Measurements from ENCODE around the gene SLC30A2. TPM values are rescaled to one million over a fixed set of nuclear protein-coding genes. Genes with fewer than 3 reads are reported as not detected.
A peak's percentile ranks its signal among the peaks of the same experiment; 100 is the strongest.

Gene SLC30A2
- total and polyA plus RNA-seq, 9 of the 15 experiments (the other 6 are each of a cell fraction or from before 2014, with no cell fraction given): 0.01 to 0.18 (median 0.06) TPM; not detected in 3

DNA sequence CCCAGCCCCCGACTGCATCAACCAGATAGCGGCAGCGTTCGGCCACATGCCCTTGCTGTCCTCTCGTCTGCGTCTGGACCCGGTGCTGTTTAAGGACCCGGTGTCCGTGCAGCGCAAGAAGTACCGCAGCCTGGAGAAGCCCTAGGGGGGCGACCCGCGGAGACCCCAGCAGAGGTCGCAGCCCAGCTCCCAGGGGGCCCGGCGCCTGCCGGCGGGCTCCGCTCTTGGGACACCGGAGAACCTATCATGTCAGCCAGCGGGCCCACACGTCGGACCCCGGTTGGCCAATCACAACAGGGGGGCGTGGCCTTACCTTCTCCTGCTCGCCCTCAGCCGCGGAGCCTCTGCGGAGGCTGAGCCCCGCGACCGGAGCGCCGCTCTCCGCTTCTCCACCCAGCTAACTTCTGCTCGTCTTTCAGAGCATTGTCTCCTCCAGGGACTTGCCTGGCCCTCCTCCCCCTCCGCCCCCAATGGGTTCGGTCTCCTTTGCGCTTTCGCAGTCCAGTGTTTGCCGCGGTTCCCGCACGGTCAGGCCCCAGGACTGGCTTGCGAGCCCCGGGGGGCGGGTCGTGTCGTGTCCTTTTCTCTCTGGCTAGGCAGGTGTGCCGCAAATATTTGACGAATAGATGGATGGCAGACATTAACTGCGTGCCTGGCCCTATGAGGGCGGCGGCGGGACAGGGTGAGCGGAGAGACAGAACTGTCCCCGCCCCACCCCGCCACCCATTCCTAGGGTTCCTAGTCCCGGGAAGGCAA, 10.5 kb downstream of the SLC30A2 start (continued):
- TF ChIP-seq PHB (CRISPR knock-in tag; IDR thresholded peaks at IDR 0.05) (no peak), NR2F6 (CRISPR knock-in tag; IDR thresholded peaks at IDR 0.05) (no peak), HNRNPH1 (optimal IDR thresholded peaks at IDR 0.05; ENCODE audit: low read depth, low read length) (no peak), ZSCAN29 (IDR thresholded peaks at IDR 0.05) (no peak), NCOA4 (IDR thresholded peaks at IDR 0.05; ENCODE audit: partially characterized antibody) (no peak), SMARCA4 (IDR thresholded peaks at IDR 0.05) (0 out of 2 replicates have a peak, but pooled peaks have one; percentile 50), ZBTB7A (IDR thresholded peaks at IDR 0.05; ENCODE audit: borderline replicate concordance, control insufficient read depth, low read depth, low read length) (peak; percentile 99), CEBPG (CRISPR knock-in tag; IDR thresholded peaks at IDR 0.05) (peak; percentile 60), CEBPG (tag; conservative IDR thresholded peaks at IDR 0.05 in 1 of 2, IDR thresholded peaks at IDR 0.05 in 1 of 2) (peak in 1 of 2 experiments; percentile 67; a peak in 1 of 4 replicates), ZNF184 (CRISPR knock-in tag; IDR thresholded peaks at IDR 0.05) (no peak), NCOA1 (IDR thresholded peaks at IDR 0.05; ENCODE audit: low read depth) (no peak; the same call in 1 of the 2 replicates)
- TF ChIP-seq, protein P1, sequence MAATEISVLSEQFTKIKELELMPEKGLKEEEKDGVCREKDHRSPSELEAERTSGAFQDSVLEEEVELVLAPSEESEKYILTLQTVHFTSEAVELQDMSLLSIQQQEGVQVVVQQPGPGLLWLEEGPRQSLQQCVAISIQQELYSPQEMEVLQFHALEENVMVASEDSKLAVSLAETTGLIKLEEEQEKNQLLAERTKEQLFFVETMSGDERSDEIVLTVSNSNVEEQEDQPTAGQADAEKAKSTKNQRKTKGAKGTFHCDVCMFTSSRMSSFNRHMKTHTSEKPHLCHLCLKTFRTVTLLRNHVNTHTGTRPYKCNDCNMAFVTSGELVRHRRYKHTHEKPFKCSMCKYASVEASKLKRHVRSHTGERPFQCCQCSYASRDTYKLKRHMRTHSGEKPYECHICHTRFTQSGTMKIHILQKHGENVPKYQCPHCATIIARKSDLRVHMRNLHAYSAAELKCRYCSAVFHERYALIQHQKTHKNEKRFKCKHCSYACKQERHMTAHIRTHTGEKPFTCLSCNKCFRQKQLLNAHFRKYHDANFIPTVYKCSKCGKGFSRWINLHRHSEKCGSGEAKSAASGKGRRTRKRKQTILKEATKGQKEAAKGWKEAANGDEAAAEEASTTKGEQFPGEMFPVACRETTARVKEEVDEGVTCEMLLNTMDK (IDR thresholded peaks at IDR 0.05; ENCODE audit: borderline replicate concordance, insufficient read depth, low read depth, low read length, poor library complexity, severe bottlenecking): peak; percentile 57
- TF ChIP-seq, protein P2, sequence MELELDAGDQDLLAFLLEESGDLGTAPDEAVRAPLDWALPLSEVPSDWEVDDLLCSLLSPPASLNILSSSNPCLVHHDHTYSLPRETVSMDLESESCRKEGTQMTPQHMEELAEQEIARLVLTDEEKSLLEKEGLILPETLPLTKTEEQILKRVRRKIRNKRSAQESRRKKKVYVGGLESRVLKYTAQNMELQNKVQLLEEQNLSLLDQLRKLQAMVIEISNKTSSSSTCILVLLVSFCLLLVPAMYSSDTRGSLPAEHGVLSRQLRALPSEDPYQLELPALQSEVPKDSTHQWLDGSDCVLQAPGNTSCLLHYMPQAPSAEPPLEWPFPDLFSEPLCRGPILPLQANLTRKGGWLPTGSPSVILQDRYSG (tag; conservative IDR thresholded peaks at IDR 0.05; ENCODE audit: low read depth): no peak
- TF ChIP-seq, protein P3, sequence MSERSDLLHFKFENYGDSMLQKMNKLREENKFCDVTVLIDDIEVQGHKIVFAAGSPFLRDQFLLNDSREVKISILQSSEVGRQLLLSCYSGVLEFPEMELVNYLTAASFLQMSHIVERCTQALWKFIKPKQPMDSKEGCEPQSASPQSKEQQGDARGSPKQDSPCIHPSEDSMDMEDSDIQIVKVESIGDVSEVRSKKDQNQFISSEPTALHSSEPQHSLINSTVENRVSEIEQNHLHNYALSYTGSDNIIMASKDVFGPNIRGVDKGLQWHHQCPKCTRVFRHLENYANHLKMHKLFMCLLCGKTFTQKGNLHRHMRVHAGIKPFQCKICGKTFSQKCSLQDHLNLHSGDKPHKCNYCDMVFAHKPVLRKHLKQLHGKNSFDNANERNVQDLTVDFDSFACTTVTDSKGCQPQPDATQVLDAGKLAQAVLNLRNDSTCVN (CRISPR knock-in tag; IDR thresholded peaks at IDR 0.05): no peak
- TF ChIP-seq, protein P4, sequence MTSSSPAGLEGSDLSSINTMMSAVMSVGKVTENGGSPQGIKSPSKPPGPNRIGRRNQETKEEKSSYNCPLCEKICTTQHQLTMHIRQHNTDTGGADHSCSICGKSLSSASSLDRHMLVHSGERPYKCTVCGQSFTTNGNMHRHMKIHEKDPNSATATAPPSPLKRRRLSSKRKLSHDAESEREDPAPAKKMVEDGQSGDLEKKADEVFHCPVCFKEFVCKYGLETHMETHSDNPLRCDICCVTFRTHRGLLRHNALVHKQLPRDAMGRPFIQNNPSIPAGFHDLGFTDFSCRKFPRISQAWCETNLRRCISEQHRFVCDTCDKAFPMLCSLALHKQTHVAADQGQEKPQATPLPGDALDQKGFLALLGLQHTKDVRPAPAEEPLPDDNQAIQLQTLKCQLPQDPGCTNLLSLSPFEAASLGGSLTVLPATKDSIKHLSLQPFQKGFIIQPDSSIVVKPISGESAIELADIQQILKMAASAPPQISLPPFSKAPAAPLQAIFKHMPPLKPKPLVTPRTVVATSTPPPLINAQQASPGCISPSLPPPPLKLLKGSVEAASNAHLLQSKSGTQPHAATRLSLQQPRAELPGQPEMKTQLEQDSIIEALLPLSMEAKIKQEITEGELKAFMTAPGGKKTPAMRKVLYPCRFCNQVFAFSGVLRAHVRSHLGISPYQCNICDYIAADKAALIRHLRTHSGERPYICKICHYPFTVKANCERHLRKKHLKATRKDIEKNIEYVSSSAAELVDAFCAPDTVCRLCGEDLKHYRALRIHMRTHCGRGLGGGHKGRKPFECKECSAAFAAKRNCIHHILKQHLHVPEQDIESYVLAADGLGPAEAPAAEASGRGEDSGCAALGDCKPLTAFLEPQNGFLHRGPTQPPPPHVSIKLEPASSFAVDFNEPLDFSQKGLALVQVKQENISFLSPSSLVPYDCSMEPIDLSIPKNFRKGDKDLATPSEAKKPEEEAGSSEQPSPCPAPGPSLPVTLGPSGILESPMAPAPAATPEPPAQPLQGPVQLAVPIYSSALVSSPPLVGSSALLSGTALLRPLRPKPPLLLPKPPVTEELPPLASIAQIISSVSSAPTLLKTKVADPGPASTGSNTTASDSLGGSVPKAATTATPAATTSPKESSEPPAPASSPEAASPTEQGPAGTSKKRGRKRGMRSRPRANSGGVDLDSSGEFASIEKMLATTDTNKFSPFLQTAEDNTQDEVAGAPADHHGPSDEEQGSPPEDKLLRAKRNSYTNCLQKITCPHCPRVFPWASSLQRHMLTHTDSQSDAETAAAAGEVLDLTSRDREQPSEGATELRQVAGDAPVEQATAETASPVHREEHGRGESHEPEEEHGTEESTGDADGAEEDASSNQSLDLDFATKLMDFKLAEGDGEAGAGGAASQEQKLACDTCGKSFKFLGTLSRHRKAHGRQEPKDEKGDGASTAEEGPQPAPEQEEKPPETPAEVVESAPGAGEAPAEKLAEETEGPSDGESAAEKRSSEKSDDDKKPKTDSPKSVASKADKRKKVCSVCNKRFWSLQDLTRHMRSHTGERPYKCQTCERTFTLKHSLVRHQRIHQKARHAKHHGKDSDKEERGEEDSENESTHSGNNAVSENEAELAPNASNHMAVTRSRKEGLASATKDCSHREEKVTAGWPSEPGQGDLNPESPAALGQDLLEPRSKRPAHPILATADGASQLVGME (CRISPR knock-in tag; IDR thresholded peaks at IDR 0.05): peak; percentile 71; the same call in 1 of the 2 replicates
- TF ChIP-seq, protein P5, sequence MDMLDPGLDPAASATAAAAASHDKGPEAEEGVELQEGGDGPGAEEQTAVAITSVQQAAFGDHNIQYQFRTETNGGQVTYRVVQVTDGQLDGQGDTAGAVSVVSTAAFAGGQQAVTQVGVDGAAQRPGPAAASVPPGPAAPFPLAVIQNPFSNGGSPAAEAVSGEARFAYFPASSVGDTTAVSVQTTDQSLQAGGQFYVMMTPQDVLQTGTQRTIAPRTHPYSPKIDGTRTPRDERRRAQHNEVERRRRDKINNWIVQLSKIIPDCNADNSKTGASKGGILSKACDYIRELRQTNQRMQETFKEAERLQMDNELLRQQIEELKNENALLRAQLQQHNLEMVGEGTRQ (CRISPR knock-in tag; IDR thresholded peaks at IDR 0.05): 0 out of 2 replicates have a peak, but pooled peaks have one; percentile 5
